Liver (tissue), 9 donors: ENCODE results near the gene ZNF614. TPM values are rescaled to one million over a fixed set of nuclear protein-coding genes. Genes with fewer than 3 reads are reported as not detected.
A peak's percentile ranks its signal among the peaks of the same experiment; 100 is the strongest.

ENCODE experiments used
- DNase-seq: peaks from one replicate; pipeline ENCODE4 v3.0.0-alpha.2; 2017; ENCODE audit warnings: low spot score
- H3K27ac ChIP-seq, 2 donors: one replicate each; pipeline ENCODE4 v1.7.0; 2013; ENCODE audit warnings: inconsistent platforms in 2 of 2, low read length in 2 of 2, control low read depth in 1 of 2, low read depth in 1 of 2, mild to moderate bottlenecking in 1 of 2
- H3K27me3 ChIP-seq, 4 donors: one replicate each; pipeline versions ENCODE4 v1.6.1 to v1.7.0; 2013; ENCODE audit warnings: low read length in 3 of 4, inconsistent platforms in 1 of 4, mild to moderate bottlenecking in 1 of 4, moderate library complexity in 1 of 4; ENCODE audit not compliant: control insufficient read depth in 4 of 4, insufficient read depth in 4 of 4
- H3K36me3 ChIP-seq, 4 donors: one replicate each; pipeline versions ENCODE4 v1.6.1 to v1.7.0; 2013; ENCODE audit warnings: low read length in 3 of 4, mild to moderate bottlenecking in 3 of 4, low read depth in 1 of 4, moderate library complexity in 1 of 4; ENCODE audit not compliant: control insufficient read depth in 4 of 4, insufficient read depth in 3 of 4
- H3K4me1 ChIP-seq, 4 donors: one replicate each; pipeline versions ENCODE4 v1.6.1 to v1.7.0; 2013; ENCODE audit warnings: low read length in 3 of 4, mild to moderate bottlenecking in 3 of 4, moderate library complexity in 1 of 4; ENCODE audit not compliant: control insufficient read depth in 4 of 4, insufficient read depth in 4 of 4
- H3K4me3 ChIP-seq, 3 donors: one replicate each; pipeline versions ENCODE4 v1.6.1 to v1.7.0; 2013; ENCODE audit warnings: low read length in 3 of 3, control low read depth in 1 of 3, low read depth in 1 of 3, mild to moderate bottlenecking in 1 of 3
- H3K9ac ChIP-seq, 2 donors: one replicate each; pipeline ENCODE4 v1.7.0; 2013; ENCODE audit warnings: low read length in 2 of 2, mild to moderate bottlenecking in 2 of 2, moderate library complexity in 2 of 2, control low read depth in 1 of 2, low read depth in 1 of 2
- H3K9me3 ChIP-seq, 4 donors: one replicate each; pipeline versions ENCODE4 v1.6.1 to v1.7.0; 2013; ENCODE audit warnings: low read length in 3 of 4; ENCODE audit not compliant: control insufficient read depth in 4 of 4
- CTCF ChIP-seq: fragments of 150-350 bp; IDR thresholded peaks from 2 replicates; pipeline ENCODE4 v1.5.1; 2017; ENCODE audit warnings: improper control_type of control experiment, low read depth, low read length; ENCODE audit not compliant: missing input control
- EGR1 ChIP-seq, 2 donors: IDR thresholded peaks; 2 replicates each; pipeline ENCODE4 v1.6.1; 2016 to 2018; ENCODE audit warnings: antibody characterized with exemption in 2 of 2, low read depth in 2 of 2
- FOXA1 ChIP-seq: IDR thresholded peaks from 2 replicates; pipeline ENCODE4 v1.6.1; 2016; ENCODE audit warnings: antibody characterized with exemption
- FOXA2 ChIP-seq: IDR thresholded peaks from 2 replicates; pipeline ENCODE4 v1.6.1; 2016; ENCODE audit warnings: antibody characterized with exemption
- GABPA ChIP-seq, 2 donors: IDR thresholded peaks in 1 of 2; conservative IDR thresholded peaks in 1 of 2; 2 replicates each; pipeline ENCODE4 v1.6.1; 2016; ENCODE audit warnings: antibody characterized with exemption in 2 of 2, mild to moderate bottlenecking in 1 of 2, moderate library complexity in 1 of 2
- HNF4A ChIP-seq, 2 donors: conservative IDR thresholded peaks; 2 replicates each; pipeline ENCODE4 v1.6.1; 2016; ENCODE audit warnings: antibody characterized with exemption in 2 of 2, mild to moderate bottlenecking in 2 of 2
- HNF4G ChIP-seq: IDR thresholded peaks from 2 replicates; pipeline ENCODE4 v1.6.1; 2016; ENCODE audit warnings: antibody characterized with exemption
- JUND ChIP-seq, 2 donors: IDR thresholded peaks; 2 replicates each; pipeline ENCODE4 v1.6.1; 2016; ENCODE audit warnings: antibody characterized with exemption in 2 of 2
- MAX ChIP-seq: IDR thresholded peaks from 2 replicates; pipeline ENCODE4 v1.6.1; 2016; ENCODE audit warnings: antibody characterized with exemption
- NR2F2 ChIP-seq: IDR thresholded peaks from 2 replicates; pipeline ENCODE4 v1.6.1; 2016; ENCODE audit warnings: antibody characterized with exemption
- RAD21 ChIP-seq, 2 donors: IDR thresholded peaks; 2 replicates each; pipeline ENCODE4 v1.6.1; 2016; ENCODE audit warnings: antibody characterized with exemption in 2 of 2, mild to moderate bottlenecking in 2 of 2
- RXRA ChIP-seq, 2 donors: IDR thresholded peaks; 2 replicates each; pipeline ENCODE4 v1.6.1; 2017 to 2018; ENCODE audit warnings: antibody characterized with exemption in 2 of 2, mild to moderate bottlenecking in 1 of 2
- SP1 ChIP-seq: IDR thresholded peaks from 2 replicates; pipeline ENCODE4 v1.6.1; 2018; ENCODE audit warnings: antibody characterized with exemption, mild to moderate bottlenecking
- TAF1 ChIP-seq: conservative IDR thresholded peaks from 2 replicates; pipeline ENCODE4 v1.6.1; 2016; ENCODE audit warnings: antibody characterized with exemption, mild to moderate bottlenecking
- YY1 ChIP-seq: IDR thresholded peaks from 2 replicates; pipeline ENCODE4 v1.6.1; 2016; ENCODE audit warnings: antibody characterized with exemption, mild to moderate bottlenecking
- WGBS: extraction: QIAGEN DNeasy Blood & Tissue Kit; methylation state at CpG from one replicate; pipeline ENCODE4 v1.1.7; 2013; 5-methylcytosine and 5-hydroxymethylcytosine counted together
- polyA plus RNA-seq, 2 donors: library from polyadenylated mRNA; stranded (reverse) in 1 of 2; unstranded in 1 of 2; fragments of 200-250 nt in 1 of 2; fragments of >200 nt in 1 of 2; fragmentation: Nextera tagmentation in 1 of 2; extraction: Ambion mirVana in 1 of 2; gene quantifications; one replicate each; pipeline versions ENCODE4 v1.2.1 to v1.2.3, GENCODE V29; 2013 to 2015
- total RNA-seq, 2 donors: library from RNA; depleted of rRNA; stranded (reverse); fragments of >200 nt; gene quantifications; one replicate each; pipeline ENCODE4 v1.2.3, GENCODE V29; 2014
- TF ChIP-seq, protein P1 (sequence below): IDR thresholded peaks from 2 replicates; pipeline ENCODE4 v1.6.1; 2016; ENCODE audit warnings: antibody characterized with exemption, mild to moderate bottlenecking
- TF ChIP-seq, protein P2 (sequence below): IDR thresholded peaks from 2 replicates; pipeline ENCODE4 v1.6.1; 2016; ENCODE audit warnings: antibody characterized with exemption
- TF ChIP-seq, protein P3 (sequence below): IDR thresholded peaks from 2 replicates; pipeline ENCODE4 v1.6.1; 2016; ENCODE audit warnings: antibody characterized with exemption
- donor health status: healthy.
- donor health status: healthy.
- donor health status: healthy.
- donor health status: healthy.
- donor health status: healthy.

ZNF614 gene
- total and polyA plus RNA-seq, 4 donors = 1.1 to 4.7 (median 1.7) TPM

DNA sequence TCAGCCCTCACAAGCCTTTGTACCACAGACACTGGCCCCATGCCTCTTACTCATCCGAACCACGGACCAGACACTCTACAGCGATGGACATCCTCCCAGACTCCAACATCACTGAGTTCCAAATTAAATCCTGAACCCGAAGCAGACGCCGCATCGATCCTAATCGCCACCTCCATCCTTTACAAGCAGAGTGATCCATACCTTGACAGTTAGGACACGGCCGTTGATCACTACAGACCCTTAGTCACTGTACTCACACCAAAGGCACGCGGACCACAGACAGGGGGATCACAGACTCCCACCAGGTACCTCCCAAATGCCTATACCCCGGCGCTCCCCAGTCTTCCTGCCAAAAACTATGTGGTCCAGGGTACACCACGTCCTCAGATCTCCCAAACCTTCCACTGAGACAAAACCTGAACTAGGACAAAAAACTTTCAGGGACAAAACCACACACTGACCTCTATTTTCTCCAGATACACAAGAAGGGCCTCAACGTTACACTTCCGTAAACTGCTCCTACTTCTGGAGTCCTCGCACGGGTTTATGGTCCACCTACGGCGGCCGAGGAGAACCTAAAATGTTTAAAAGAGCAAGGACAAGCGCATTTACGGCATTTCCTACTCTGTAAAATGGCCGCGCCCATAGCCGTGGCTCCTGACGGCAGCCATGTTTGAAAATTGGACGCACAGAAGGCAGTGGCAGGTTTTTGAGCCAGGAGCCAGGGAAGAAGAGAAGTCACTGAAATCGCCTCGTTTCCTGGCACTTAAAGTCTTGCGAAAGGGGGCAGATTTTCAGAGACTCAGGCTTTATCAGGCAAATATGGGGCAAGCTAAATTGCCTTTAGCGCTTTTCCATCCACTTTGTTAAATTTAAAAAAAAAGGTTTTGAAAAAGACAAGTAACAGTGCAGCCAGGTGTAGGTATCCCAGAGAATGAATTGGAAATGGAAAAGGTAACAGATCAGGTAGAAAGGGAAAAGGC lies 41.6 kb downstream of the ZNF614 start, which contains the start of gene ZNF350:
TSS of gene ZNF350 (minus strand) at position 532 of the 983 bp plus-strand sequence. CDS start 12,480 bp downstream, outside the sequence.
- peaks cover 0 to 12% (median 5%) of the 10 kb centered on the region in 4 donors for H3K4me1 ChIP-seq
- no peaks in the 10 kb centered on the region for H3K27me3 ChIP-seq
- peaks cover 20 to 64% (median 30%) of the 10 kb centered on the region in 4 donors for H3K9me3 ChIP-seq
- H3K27ac ChIP-seq = peak within 1 kb of the TSS in 1 of 2 donors; percentile 30
- peak; percentile 76 for TF ChIP-seq FOXA1
- TF ChIP-seq, protein P1, sequence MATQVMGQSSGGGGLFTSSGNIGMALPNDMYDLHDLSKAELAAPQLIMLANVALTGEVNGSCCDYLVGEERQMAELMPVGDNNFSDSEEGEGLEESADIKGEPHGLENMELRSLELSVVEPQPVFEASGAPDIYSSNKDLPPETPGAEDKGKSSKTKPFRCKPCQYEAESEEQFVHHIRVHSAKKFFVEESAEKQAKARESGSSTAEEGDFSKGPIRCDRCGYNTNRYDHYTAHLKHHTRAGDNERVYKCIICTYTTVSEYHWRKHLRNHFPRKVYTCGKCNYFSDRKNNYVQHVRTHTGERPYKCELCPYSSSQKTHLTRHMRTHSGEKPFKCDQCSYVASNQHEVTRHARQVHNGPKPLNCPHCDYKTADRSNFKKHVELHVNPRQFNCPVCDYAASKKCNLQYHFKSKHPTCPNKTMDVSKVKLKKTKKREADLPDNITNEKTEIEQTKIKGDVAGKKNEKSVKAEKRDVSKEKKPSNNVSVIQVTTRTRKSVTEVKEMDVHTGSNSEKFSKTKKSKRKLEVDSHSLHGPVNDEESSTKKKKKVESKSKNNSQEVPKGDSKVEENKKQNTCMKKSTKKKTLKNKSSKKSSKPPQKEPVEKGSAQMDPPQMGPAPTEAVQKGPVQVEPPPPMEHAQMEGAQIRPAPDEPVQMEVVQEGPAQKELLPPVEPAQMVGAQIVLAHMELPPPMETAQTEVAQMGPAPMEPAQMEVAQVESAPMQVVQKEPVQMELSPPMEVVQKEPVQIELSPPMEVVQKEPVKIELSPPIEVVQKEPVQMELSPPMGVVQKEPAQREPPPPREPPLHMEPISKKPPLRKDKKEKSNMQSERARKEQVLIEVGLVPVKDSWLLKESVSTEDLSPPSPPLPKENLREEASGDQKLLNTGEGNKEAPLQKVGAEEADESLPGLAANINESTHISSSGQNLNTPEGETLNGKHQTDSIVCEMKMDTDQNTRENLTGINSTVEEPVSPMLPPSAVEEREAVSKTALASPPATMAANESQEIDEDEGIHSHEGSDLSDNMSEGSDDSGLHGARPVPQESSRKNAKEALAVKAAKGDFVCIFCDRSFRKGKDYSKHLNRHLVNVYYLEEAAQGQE = peak; percentile 41
- peak; percentile 21 to 90 for TF ChIP-seq EGR1 (IDR thresholded peaks at IDR 0.05; ENCODE audit: low read depth in 2 of 2)
- TF ChIP-seq NR2F2 = peak; percentile 53
- TF ChIP-seq HNF4A (conservative IDR thresholded peaks at IDR 0.05) = peak; percentile 58 to 81
- TF ChIP-seq YY1 = peak; percentile 100
- TF ChIP-seq GABPA (IDR thresholded peaks at IDR 0.05 in 1 of 2, conservative IDR thresholded peaks at IDR 0.05 in 1 of 2) = peak; percentile 41 to 92
- TF ChIP-seq TAF1 = no peak
- TF ChIP-seq MAX = peak; percentile 93
- no peak for TF ChIP-seq CTCF
- peak; percentile 52 for TF ChIP-seq HNF4G
- TF ChIP-seq, protein P2, sequence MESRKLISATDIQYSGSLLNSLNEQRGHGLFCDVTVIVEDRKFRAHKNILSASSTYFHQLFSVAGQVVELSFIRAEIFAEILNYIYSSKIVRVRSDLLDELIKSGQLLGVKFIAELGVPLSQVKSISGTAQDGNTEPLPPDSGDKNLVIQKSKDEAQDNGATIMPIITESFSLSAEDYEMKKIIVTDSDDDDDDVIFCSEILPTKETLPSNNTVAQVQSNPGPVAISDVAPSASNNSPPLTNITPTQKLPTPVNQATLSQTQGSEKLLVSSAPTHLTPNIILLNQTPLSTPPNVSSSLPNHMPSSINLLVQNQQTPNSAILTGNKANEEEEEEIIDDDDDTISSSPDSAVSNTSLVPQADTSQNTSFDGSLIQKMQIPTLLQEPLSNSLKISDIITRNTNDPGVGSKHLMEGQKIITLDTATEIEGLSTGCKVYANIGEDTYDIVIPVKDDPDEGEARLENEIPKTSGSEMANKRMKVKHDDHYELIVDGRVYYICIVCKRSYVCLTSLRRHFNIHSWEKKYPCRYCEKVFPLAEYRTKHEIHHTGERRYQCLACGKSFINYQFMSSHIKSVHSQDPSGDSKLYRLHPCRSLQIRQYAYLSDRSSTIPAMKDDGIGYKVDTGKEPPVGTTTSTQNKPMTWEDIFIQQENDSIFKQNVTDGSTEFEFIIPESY = peak; percentile 98
- peak; percentile 57 to 58 for TF ChIP-seq RAD21 (IDR thresholded peaks at IDR 0.05)
- TF ChIP-seq JUND (IDR thresholded peaks at IDR 0.05) = peak; percentile 25 to 54
- peak; percentile 58 to 72 for TF ChIP-seq RXRA (IDR thresholded peaks at IDR 0.05)
- peak; percentile 60 for TF ChIP-seq SP1
- TF ChIP-seq, protein P3, sequence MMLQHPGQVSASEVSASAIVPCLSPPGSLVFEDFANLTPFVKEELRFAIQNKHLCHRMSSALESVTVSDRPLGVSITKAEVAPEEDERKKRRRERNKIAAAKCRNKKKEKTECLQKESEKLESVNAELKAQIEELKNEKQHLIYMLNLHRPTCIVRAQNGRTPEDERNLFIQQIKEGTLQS = peak; percentile 42
- peak; percentile 4 for TF ChIP-seq FOXA2
- peak within 1 kb of the TSS; percentile 77 to 86 for H3K9ac ChIP-seq
- DNase-seq = peak; percentile 84
- 3% methylated on average over 33 of the region's 33 CpGs for WGBS
- peaks cover 0 to 6% (median 2%) of the 10 kb centered on the region in 4 donors for H3K36me3 ChIP-seq
- H3K4me3 ChIP-seq = peak within 1 kb of the TSS; percentile 76 to 98 (median 97)
